A549 (cell line): Measurements from ENCODE around the gene ANKMY2.

Experiments
- BCL3 ChIP-seq: fragments of >200 bp; sonication (Bioruptor Twin); formaldehyde crosslinking; IDR thresholded peaks from 3 replicates; pipeline ENCODE4 v1.6.1; 2016
- CBX8 ChIP-seq: fragments of 200-600 bp; sonication (generic); IDR thresholded peaks from 2 replicates; pipeline ENCODE4 v1.6.1; 2016
- CTCF ChIP-seq: fragments of >200 bp; sonication (Bioruptor Twin); formaldehyde crosslinking; IDR thresholded peaks from 3 replicates; pipeline ENCODE4 v1.5.1; 2016
- ELK1 ChIP-seq: fragments of 150-350 bp; IDR thresholded peaks from 2 replicates; pipeline ENCODE4 v1.6.1; 2014; ENCODE audit warnings: low read depth, mild to moderate bottlenecking, low read length
- MAFK ChIP-seq: fragments of 450-650 bp; IDR thresholded peaks from 2 replicates; pipeline ENCODE4 v1.6.1; 2014; ENCODE audit not compliant: partially characterized antibody
- MAX ChIP-seq: IDR thresholded peaks from 2 replicates; pipeline ENCODE4 v1.6.1; 2012
- POLR2A ChIP-seq: IDR thresholded peaks from 2 replicates; pipeline ENCODE4 v1.6.1; 2012; ENCODE audit warnings: mild to moderate bottlenecking, low read length
- POLR2AphosphoS2 ChIP-seq: conservative IDR thresholded peaks from 2 replicates; pipeline ENCODE4 v1.6.1; 2012; ENCODE audit warnings: low read length, improper control_type of control experiment, inconsistent platforms
- RCOR1 ChIP-seq: fragments of 150-350 bp; IDR thresholded peaks from 2 replicates; pipeline ENCODE4 v1.6.1; 2014; ENCODE audit warnings: antibody characterized with exemption, low read length, low read depth
- SMC3 ChIP-seq: fragments of >200 bp; sonication (Bioruptor Twin); formaldehyde crosslinking; IDR thresholded peaks from 3 replicates; pipeline ENCODE4 v1.6.1; 2018; ENCODE audit warnings: inconsistent platforms

GRCh38 chr7:16594061-16594460 lies 51.5 kb downstream of the ANKMY2 start:
- TF ChIP-seq CTCF (no peak), POLR2AphosphoS2 (no peak), SMC3 (no peak), POLR2A (no peak), MAX (no peak), BCL3 (no peak), MAFK (no peak), ELK1 (no peak), CBX8 (no peak), RCOR1 (no peak)
